GM19397 (cell line): ENCODE data around the gene TMC7.

Source experiments
- ATAC-seq: cut with Tn5 transposase; IDR thresholded peaks from one replicate; pipeline ENCODE4 v1.9.1; 2021; ENCODE audit warnings: mild to moderate bottlenecking, moderate library complexity; ENCODE audit not compliant: unreplicated experiment

TMC7 gene

DNA sequence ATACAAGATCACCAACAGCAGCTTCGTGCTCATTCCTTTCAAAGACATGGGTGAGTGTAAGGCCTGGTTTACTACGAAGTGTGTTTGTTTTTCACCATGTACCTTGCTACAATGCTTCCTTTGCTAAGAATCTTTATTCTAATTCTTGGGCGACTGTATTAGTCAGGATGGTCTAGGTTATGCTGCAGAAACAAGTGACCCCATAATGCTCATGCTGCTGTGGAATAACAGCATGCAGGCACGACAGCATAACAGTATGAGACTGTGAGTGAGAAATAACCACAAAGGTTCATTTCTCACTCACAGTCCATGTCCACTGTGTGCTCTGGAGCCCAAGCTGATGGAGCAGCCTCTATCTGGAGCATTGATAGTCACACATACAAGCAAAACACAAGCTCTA lies 38.0 kb downstream of the TMC7 start:
- no peak for ATAC-seq

DNA sequence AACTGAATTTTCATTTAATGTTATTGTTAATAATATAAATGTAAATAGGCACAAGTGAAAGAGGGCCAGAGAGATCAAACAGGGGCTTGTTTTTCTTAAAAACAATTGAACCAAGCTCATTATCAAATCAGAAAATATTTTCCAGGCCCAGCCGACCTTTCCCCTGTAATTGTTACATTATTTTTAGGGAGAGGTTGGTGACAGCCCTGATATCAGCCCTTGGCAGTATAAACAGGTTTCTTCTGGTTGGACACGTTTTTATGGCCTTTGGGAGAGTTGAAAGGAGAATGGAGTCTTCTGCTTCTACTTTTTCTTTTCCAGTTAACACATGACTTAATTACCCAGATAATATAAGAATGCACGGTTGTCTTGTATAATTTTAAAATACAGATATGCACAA lies 43.7 kb downstream of the TMC7 start:
- ATAC-seq: no peak

DNA sequence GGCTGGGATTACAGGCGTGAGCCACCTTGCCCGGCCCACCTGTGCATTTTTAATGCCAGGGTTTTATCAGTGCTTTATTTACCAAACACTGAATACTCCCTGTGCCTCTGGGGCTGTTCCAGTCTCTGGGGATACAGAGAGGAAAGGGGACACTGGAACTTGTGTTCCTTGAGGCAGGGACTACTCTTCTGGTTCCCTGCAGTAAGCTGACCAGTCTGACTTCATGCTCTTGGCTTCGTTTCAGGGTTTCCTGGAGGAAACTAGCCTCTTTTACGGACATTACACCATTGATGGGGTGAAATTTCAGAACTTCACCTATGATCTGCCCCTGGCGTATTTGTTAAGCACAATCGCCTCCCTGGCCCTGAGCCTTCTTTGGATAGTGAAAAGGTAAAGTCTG lies 46.2 kb downstream of the TMC7 start:
- no peak for ATAC-seq

DNA sequence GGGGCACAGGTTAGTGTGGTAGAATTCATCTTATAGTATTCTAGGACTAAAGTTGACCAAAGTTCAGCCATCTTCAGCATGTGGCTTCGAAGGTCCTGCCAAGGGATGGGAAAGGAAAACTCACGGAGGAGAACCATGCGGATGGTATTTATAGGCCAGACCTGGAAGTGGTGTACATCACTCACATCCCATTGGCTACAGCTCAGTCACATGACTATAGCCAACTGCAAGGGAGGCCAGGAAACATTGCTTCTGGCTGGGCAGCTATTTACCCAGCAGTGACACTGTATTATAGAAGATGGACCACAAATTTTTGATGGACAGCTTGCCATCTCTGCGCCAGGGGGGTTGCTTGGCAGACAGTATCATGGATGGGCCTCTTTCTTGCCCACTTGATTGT lies 48.0 kb downstream of the TMC7 start:
- ATAC-seq: no peak

DNA sequence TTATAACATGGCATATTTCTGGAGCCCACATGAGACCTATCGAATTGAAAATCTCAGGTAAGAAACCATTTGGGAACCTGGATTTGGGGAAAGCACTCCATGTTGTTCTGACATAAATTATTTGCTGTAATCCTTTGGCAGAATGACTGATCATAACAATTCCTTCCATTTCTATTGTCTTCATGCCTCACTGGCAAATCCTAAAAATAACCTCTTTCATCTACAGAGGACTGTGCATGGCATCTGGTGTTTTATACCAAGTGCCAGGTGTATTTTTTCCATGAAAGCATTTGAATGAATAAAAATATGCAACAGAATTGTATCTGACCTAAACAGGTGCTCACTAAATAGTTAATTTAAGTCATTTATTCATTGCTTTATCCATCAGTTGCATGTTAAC lies 50.0 kb downstream of the TMC7 start:
- no peak for ATAC-seq

DNA sequence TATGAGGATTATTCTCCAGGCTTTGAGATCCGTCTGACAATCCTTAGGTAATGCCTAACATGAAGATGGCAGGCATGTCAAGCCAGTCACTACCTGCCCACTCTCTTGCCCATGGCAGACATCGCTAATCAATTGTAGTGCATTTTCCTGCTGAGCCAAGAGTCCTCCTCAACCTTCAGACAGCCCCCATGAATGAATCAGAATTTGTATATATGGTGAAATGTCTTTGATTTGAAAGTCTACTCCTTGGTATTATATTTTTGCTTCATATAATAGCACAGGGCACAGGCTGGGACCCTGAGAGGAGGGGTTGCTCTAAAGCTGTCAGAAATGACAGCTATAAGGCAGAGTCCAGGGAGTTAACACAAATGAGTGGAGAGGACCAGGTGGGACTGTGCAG lies 56.7 kb downstream of the TMC7 start:
- ATAC-seq: no peak

DNA sequence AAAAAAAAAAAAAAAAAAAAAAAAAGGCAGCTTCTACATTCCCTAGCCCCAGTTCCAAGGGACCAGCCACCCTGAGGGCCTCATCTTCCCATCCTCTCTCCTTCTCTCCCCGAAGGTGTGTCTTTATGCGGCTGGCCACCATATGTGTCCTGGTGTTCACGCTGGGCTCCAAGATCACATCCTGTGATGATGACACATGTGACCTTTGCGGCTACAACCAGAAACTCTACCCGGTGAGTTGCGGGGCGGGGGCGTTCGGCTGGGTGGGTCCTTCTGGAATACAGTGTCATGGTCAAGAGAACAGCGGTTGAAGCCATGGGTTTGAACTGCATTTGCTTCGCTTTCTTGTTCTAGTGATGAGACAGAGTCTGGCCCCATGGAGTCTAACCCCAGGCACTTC lies 61.0 kb downstream of the TMC7 start:
- ATAC-seq: no peak

DNA sequence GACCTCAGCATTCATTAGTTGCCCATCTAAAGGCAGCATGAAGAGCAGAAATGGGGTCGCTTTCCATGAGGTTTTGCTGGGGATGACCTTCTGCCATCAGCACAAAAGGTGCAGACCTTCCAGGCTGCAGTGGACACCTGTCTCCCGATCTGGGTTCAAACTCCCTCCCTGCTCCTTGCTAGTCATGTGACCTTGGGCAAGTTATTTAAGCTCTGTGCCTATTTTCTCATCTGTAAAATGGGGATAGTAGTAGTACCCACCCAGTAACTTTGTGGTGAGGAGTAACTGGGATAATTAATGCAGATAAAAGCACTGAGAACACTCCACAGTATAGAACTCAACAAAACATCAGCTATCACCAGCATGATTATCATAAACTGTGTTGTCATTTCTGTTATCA lies 62.3 kb downstream of the TMC7 start:
- no peak for ATAC-seq

DNA sequence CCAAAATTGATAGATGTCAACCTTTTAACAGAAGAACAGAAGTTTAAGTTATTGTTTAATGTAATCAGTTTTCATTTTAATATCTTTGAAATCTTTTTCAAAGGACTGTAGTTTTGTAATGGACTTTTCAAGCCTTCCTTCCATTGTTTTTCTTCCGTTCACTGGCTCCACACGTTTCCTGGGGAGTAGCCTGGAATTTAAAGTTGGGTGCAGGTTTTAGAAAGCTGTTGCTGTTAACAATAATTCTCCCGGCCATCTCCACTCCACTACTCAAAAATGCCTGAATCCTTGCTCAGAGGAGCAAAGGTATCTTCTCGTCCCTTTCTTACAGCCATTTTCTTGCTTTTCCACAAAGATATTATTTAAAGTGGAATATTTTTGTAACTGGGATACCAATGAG lies 79.0 kb downstream of the TMC7 start:
- ATAC-seq: no peak

DNA sequence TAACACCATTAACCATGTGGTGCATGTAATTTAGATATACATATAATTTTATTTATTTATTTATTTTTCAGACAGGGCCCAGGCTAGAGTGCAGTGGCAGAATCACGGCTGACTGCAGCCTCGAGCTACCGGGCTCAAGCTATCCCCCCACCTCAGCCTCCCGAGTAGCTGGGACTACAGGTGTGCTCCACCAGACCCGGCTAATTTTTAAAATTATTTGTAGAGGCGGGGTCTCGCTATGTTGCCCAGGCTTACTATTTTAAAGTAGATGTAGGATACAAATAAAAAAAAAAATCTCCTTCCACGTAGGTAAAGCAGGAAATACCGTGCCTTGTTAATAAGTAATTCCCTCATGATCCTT lies 83.2 kb downstream of the TMC7 start:
- no peak for ATAC-seq

DNA sequence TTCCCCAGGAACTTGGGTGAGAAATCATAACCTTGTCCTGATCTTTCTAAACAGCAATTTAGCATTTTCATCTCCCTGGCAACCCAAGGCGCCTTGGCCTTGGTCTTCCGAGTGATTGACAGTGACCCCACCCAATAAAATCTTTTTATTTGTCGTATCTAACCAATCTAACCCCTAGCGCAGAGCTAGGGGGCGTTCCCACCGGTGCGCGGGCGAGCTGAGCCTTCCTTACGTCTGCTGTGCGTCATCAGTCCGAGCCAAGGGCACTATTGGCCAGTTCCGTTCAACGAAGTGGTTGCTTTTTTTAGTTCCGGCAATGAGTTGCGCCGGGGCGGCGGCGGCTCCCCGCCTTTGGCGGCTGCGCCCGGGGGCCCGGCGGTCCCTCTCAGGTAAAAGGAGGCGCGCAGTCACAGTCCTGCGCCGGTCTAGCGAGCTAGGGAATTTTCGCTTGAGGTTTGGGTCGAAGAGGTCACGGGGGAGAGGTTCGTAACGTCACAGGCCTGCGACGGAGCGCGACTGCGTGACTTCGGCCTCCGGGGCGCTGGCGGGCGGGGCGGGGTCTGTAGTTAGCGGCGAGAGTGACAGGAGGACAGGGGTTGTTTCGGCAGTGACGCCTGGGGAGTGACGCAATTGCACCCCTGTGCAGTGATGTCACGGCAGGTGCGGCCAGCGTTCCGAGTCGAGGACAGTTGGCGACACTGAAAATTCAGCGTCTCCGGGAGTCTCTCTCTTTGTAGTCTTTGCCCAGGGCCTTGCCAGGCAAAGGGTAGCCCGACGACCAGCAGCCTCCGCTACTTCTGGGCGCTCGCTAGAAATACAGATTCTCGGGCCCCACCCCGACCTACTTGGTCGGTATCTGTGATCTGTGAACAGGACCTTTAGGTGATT lies 83.9 kb downstream of the TMC7 start, which contains the start of gene COQ7:
Gene COQ7, plus strand, starts transcription at position 266 of the 888 bp plus-strand sequence. Its CDS starts 51 bp downstream, at position 317.
- peak; percentile 93 for ATAC-seq

DNA sequence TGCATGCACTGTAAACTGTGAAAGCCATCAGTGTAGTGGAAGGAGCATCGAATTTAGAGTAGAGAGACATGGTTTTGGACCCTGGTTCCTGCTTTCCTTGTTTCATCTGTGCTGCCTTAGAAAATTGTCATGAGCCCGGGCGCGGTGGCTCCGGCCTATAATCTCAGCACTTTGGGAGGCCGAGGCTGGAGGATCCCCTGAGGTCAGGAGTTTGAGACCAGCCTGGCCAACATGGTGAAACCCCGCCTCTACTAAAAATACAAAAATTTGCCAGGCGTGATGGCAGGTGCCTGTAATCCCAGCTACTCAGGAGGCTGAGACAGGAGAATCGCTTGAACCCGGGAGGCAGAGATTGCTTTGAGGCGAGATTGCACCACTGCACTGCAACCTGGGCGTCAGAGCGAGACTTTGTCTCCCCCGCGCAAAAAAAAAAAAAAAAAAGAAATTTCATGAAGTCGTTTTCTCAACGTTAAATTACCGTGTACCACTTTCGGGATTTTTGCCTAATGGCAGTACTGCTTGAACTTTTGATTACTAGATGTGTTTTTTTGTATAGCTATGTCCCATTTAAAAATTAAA lies 84.6 kb downstream of the TMC7 start:
- no peak for ATAC-seq

DNA sequence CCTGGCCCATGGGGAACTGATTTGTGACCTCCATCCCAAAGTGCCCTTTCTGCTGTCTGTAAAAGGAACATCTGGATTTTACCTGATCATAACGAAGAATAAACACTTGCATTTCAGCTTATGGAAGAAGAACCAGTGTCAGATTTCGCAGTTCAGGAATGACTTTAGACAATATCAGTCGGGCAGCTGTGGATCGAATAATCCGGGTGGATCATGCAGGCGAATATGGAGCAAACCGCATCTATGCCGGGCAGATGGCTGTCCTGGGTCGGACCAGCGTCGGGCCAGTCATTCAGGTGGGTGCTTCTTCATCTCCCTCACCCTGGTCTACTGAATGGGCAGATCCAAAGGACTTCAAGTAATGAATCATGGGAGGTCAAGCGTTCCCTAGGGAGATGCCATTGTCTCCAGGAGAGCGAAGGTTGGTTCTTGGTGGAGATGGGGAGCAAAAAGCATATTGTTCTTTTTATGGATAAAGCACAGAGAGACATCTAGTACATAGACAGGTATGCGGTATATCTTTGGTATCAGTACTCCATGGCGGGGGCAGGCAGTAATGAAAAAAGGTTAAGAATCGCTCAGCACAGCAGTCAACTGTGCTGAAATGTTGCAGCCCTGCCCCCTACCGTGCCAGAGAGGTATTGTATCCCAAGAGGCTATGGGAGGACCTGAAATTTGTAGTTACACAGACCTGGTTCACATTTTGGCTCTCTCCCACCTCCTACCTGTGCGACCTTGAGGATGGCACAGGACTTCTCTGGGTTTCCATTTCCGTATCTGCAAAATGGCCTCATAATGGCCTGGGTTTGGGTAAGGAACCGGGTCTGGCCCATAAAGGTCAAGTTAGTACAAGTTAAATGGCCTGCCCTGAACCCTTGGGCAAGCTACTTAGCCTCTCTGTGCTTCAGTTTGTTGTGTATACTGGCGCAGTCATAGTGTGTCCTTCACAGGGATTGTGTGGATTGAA lies 88.4 kb downstream of the TMC7 start:
- no peak for ATAC-seq

DNA sequence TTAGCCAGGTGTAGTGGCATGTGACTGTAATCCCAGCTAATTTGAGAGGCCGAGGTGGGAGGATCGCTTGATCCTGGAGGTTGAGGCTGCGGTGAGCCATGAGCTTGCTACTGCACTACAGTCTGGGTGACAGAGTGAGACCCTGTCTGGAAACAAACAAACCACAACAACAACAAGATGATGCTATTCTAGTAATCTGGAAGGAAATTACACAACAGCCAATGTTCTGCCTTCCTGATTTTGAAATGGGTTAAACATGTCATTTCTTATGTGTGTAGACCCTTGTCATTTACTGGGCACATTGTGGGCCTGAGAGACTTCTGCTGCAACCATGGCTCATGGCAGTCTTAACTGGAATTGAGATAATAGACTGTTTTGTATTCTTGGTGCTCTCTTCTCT lies 89.6 kb downstream of the TMC7 start:
- ATAC-seq: no peak

DNA sequence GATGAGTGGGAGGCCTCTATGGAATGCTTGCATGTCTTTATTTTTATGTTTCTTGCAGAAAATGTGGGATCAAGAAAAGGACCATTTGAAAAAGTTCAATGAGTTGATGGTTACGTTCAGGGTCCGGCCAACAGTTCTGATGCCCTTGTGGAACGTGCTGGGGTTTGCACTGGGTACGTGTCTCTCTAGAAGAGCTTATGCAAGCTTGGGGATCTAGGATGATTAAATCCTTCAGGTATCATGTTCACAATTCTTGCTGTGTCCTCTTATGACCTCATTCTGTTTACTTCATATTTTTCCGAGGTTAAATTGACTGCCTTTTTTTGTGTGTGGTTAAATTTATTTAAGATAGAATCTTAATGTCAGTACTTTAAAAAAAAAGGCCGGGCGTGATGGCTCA lies 90.1 kb downstream of the TMC7 start:
- ATAC-seq: no peak

DNA sequence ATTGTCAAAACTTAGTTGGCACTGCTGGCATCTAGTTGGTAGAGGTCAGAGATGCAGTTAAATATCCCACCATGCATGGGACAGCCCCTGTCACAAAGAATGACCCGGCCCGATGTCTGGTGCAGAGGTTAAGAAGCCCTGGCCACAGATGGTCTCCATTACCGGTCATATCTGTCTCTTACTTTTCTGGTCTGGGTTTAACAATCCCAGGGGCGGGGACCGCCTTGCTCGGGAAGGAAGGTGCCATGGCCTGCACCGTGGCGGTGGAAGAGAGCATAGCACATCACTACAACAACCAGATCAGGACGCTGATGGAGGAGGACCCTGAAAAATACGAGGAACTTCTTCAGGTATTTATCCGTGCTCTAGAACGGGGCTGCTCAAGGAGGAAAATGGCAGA lies 91.8 kb downstream of the TMC7 start:
- no peak for ATAC-seq

DNA sequence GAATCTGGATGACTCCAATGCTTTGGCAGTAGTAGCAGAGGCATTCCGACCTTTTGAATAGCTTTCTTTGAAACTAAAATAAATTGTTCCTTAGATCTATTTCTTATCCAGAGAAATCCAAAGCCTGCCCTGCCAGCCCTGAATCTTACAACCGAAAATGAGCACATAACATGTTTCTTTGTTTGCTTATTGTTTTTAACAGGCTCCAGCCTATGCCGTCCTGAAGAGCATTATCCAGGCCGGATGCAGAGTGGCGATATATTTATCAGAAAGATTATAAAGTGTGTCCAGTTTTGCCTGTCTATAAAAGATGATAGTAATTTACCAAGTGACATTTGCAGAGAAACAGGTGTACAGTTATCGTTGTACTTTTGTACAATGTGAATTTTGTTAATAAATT lies 94.1 kb downstream of the TMC7 start:
- ATAC-seq: no peak

DNA sequence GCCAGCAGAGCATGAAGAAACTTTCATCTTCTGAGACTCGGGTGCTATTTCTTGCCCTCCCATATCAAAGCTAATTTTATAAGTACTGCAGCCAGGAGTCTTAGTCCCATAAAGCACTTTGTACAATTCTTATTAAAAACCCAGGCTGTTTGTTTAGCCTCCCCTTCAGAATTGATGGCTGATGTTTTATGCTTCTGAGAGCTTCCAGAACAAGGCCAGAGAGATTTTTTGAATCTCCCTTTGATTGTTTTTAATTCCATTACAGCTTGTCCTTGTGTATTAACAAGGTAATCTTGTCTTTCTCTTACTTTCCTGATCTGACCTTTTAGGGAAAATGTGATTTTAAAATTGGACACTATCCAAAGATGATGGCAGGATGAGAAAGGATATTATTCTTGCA lies 99.9 kb downstream of the TMC7 start:
- ATAC-seq: no peak

DNA sequence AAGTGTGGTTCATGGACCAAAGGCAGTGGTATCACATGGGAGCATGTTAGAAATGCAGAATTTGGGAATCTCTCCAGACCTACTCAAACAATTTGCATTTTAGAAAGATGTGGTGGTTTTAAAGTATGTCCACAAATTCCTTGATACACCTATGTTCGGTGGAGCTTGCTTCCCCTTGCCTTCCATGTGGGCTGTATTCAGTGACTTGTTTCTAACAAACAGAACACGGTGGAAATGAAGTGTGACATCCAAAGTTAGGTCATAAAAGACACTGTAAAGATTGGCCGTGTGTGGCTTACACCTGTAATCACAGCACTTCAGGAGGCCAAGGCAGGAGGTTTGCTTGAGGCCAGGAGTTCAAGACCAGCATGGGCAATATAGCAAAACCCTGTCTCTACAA lies 100.4 kb downstream of the TMC7 start:
- no peak for ATAC-seq

DNA sequence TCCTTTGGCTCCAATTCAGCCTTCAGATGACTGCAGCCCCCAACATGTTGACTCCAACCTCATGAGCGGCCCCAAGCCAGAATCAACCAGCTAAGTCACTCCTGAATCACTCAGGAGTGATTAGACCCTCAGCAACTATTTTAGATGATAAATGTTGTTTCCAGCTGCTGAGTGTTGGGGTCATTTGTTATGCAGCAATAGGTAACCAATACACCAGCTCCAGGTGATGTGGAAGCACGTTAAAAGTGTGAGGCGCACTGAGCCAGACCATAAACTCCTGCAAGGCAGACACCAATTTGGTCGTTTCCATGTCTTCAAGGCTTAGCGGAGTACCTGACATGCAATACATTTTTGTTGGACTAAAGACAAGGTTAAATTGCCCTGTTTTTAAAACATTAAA lies 101.1 kb downstream of the TMC7 start:
- no peak for ATAC-seq

DNA sequence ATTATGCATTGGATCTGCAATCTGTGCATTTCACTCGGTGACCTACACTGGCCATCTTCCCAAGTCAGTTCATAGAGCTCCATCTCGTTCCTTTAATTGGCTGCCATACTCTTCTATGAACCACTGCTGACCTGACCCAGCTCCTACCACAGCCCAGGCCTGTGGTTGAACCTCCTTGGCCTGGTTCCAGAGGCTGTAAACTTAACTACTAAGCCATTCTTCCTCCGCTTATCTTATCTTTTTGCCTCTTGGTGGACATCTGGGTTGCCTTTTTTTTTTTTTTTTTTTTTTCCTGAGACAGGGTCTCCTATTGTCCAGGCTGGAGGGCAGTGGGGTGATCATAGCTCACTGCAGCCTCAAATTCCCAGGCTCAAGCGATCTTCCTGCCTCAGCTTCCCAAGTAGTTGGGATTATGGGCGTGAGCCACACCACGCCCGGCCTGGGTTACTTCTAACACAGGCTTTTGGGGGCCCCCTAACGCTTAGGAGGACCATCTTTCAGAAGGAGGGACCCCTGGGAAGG lies 102.0 kb downstream of the TMC7 start:
- ATAC-seq: no peak
